ENCODE data around the gene ABCA13. TPM values are rescaled to one million over a fixed set of nuclear protein-coding genes. Genes with fewer than 3 reads are reported as not detected.

Gene ABCA13
- total RNA-seq, 1 experiment from 2014 or later = 1.7 TPM

DNA sequence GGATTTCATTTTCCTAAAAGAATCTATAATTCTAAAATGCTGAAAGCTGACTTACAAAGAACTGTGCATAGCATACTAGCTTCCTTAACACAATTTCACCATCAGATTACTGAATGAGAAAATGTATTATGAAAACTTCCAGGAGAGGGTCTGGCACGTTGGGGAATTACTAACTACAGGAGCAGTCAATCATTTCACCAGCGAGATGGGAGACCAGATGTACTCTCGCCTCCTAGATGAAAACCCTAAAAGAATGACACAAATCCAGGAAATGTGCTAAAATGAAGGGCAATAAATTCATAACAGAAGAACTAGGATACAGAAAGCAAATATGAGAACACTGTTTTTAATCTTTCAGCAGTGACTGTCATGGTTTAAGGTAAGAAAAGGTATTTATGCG, 330.8 kb downstream of the ABCA13 start:
- POLR2A ChIA-PET = no interaction called here
- CTCF ChIA-PET = no interaction called here

DNA sequence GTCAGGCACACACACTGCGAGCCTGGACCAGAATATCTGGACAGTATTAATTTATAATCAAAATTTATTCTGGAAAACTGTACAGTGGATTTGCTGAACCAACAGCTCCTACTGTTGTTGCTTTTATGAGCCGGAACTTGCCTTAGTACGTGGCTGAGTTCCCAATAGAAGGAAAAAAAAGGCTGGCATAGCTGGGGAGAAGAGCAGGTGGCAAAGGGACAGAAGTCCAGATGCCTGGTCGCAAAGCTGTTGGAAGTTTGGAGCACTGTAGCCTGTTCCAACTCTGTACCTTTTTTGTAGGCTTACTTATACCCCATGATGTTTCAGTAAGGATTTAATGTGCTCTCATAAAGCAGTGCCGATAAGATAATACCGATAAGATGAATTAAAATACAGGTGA, 333.8 kb downstream of the ABCA13 start:
- intact Hi-C loops (cut with micrococcal nuclease; ENCODE audit: unreplicated experiment) (no loop called here), in situ Hi-C loops (cut with HindIII; ENCODE audit: low pct_unique_long_range_greater_than_20kb, low sequenced_read_pairs) (no loop called here)
- Histone ChIP-seq H3K4me1 (ENCODE audit: control insufficient read depth, insufficient read depth, low read length) (no peaks in the 10 kb centered on the region), H3K9me3 (ENCODE audit: control insufficient read depth, insufficient read depth, low read depth, low read length) (no peaks in the 10 kb centered on the region), H3K27ac (ENCODE audit: low read length) (no peak overlapping the region), H3K36me3 (ENCODE audit: control insufficient read depth, insufficient read depth, low read length) (no peaks in the 10 kb centered on the region), H3K27me3 (ENCODE audit: control insufficient read depth, insufficient read depth, low read length) (no peaks in the 10 kb centered on the region), H3K4me3 (ENCODE audit: low read depth in 2 of 2, low read length in 2 of 2) (no peak overlapping the region)
- DNase-seq (ENCODE audit: low read depth, low spot score) (no peak), ATAC-seq (no peak)
- TF ChIP-seq, protein P1, sequence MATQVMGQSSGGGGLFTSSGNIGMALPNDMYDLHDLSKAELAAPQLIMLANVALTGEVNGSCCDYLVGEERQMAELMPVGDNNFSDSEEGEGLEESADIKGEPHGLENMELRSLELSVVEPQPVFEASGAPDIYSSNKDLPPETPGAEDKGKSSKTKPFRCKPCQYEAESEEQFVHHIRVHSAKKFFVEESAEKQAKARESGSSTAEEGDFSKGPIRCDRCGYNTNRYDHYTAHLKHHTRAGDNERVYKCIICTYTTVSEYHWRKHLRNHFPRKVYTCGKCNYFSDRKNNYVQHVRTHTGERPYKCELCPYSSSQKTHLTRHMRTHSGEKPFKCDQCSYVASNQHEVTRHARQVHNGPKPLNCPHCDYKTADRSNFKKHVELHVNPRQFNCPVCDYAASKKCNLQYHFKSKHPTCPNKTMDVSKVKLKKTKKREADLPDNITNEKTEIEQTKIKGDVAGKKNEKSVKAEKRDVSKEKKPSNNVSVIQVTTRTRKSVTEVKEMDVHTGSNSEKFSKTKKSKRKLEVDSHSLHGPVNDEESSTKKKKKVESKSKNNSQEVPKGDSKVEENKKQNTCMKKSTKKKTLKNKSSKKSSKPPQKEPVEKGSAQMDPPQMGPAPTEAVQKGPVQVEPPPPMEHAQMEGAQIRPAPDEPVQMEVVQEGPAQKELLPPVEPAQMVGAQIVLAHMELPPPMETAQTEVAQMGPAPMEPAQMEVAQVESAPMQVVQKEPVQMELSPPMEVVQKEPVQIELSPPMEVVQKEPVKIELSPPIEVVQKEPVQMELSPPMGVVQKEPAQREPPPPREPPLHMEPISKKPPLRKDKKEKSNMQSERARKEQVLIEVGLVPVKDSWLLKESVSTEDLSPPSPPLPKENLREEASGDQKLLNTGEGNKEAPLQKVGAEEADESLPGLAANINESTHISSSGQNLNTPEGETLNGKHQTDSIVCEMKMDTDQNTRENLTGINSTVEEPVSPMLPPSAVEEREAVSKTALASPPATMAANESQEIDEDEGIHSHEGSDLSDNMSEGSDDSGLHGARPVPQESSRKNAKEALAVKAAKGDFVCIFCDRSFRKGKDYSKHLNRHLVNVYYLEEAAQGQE (IDR thresholded peaks at IDR 0.05; ENCODE audit: insufficient read depth in 1 of 2, low read depth in 2 of 2, low read length in 1 of 2) = no peak
- TF ChIP-seq SIN3A (IDR thresholded peaks at IDR 0.05; ENCODE audit: borderline replicate concordance, insufficient read depth, low read depth, low read length) (no peak), TCF7L2 (IDR thresholded peaks at IDR 0.05; ENCODE audit: low read depth, low read length) (no peak), POLR2AphosphoS5 (IDR thresholded peaks at IDR 0.05; ENCODE audit: low read depth, low read length) (no peak)
- TF ChIP-seq, protein P2, sequence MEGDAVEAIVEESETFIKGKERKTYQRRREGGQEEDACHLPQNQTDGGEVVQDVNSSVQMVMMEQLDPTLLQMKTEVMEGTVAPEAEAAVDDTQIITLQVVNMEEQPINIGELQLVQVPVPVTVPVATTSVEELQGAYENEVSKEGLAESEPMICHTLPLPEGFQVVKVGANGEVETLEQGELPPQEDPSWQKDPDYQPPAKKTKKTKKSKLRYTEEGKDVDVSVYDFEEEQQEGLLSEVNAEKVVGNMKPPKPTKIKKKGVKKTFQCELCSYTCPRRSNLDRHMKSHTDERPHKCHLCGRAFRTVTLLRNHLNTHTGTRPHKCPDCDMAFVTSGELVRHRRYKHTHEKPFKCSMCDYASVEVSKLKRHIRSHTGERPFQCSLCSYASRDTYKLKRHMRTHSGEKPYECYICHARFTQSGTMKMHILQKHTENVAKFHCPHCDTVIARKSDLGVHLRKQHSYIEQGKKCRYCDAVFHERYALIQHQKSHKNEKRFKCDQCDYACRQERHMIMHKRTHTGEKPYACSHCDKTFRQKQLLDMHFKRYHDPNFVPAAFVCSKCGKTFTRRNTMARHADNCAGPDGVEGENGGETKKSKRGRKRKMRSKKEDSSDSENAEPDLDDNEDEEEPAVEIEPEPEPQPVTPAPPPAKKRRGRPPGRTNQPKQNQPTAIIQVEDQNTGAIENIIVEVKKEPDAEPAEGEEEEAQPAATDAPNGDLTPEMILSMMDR (IDR thresholded peaks at IDR 0.05) = no peak
- BruUV-seq (replicated peaks) = no TSS peak
- POLR2A ChIA-PET = interaction anchor here (0.6 kb wide), 1 partner anchor 8 kb away, joined by 4 read pairs; no protein-coding TSS in a partner anchor
- CTCF ChIA-PET = no interaction called here

More for the DNA sequence above, 330.8 kb downstream of the ABCA13 start:
- no peaks in the 10 kb centered on the region for H3K27me3 ChIP-seq (ENCODE audit: control insufficient read depth, insufficient read depth, low read length)
- BruUV-seq (replicated peaks) = no TSS peak
- no peak overlapping the region for H3K27ac ChIP-seq (ENCODE audit: low read length)
- intact Hi-C loops (cut with micrococcal nuclease; ENCODE audit: unreplicated experiment) (no loop called here), in situ Hi-C loops (cut with HindIII; ENCODE audit: low pct_unique_long_range_greater_than_20kb, low sequenced_read_pairs) (no loop called here)
- H3K36me3 ChIP-seq (ENCODE audit: control insufficient read depth, insufficient read depth, low read length) = no peaks in the 10 kb centered on the region
- H3K4me3 ChIP-seq (ENCODE audit: low read depth in 2 of 2, low read length in 2 of 2) = no peak overlapping the region
- no peaks in the 10 kb centered on the region for H3K4me1 ChIP-seq (ENCODE audit: control insufficient read depth, insufficient read depth, low read length)
- no peak for DNase-seq (ENCODE audit: low read depth, low spot score)
- TF ChIP-seq, protein P2 (IDR thresholded peaks at IDR 0.05) = no peak
- TF ChIP-seq, protein P1 (IDR thresholded peaks at IDR 0.05; ENCODE audit: insufficient read depth in 1 of 2, low read depth in 2 of 2, low read length in 1 of 2) = no peak
- TF ChIP-seq SIN3A (IDR thresholded peaks at IDR 0.05; ENCODE audit: borderline replicate concordance, insufficient read depth, low read depth, low read length) = no peak
- no peak for TF ChIP-seq POLR2AphosphoS5 (IDR thresholded peaks at IDR 0.05; ENCODE audit: low read depth, low read length)
- TF ChIP-seq TCF7L2 (IDR thresholded peaks at IDR 0.05; ENCODE audit: low read depth, low read length) = no peak
- H3K9me3 ChIP-seq (ENCODE audit: control insufficient read depth, insufficient read depth, low read depth, low read length) = no peaks in the 10 kb centered on the region
- no peak for ATAC-seq

Data from Panc1 (cell line).